Stimulated activated CD8-positive, alpha-beta memory T cell treated with anti-CD3 and anti-CD28 coated beads, Interleukin-15, amount 100 ng/mL, for 24 hours (primary cell): ENCODE results near the gene MAPKAPK2.
"Not testable (repeated sequence)": the region's sequence is repeated elsewhere in the genome, so short reads cannot be mapped to it uniquely, and the experiment has no call there.

Experiments used
- DNase-seq: peaks from one replicate; pipeline ENCODE4 v3.0.0-alpha.2; 2020; ENCODE audit warnings: low read depth

MAPKAPK2 gene

DNA sequence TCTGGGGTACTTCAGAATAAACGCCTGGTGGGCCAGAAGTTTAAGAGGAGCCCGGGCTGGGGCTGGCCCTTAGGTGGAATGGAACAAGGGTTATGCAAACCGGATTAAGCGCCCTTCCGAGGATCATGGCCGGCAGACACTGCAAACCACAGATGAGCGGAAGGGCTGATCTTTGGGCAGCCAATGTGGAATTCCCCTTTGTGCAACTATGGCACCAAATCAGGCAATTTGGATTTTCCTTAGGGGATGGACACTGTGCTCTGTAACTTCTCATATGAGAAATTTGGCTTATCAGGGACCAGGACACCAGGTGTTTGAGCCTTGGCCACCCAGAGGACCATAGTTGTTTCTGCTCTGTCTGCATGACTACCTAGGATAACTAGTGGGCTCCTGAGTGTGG lies 93.3 kb downstream of the MAPKAPK2 start:
- DNase-seq = no peak

DNA sequence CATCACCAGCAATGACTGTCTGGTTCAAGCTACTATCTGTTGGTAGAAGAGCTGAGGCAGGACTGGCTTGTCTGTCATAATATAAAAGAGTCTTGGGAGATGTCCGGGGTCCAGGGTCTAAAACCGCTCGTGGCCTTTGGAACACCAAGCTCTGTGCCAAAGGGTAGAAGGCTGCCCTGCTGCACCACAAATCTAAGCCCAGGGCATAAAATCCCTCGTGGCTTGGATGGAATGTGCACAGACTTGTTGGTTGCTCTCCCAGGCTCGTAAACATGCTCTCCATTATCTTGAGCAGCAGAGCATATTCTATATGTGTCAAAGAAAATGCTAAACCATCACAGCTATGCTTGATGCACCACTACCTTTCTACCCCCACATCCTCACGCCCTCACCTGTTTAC lies 94.2 kb downstream of the MAPKAPK2 start:
- DNase-seq = not testable (repeated sequence)

DNA sequence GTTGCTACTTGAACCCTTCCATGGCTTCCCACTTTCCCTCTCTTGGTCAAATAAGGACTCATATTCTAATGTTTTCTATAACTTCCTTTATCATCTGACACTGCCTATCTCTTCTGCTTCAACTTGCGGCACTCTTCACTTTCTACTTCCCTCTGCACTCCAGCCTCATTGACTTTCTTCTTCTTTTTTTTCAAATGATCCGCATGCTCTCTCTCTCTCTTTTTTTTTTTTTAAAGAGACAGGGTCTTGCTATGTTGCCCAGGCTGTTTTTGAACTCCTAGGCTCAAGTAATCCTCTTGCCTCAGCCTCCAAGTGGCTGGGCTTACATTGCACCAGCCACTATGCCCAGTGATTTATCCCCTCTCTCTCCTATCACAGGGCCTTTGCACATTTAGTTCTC lies 94.9 kb downstream of the MAPKAPK2 start:
- DNase-seq = no peak

DNA sequence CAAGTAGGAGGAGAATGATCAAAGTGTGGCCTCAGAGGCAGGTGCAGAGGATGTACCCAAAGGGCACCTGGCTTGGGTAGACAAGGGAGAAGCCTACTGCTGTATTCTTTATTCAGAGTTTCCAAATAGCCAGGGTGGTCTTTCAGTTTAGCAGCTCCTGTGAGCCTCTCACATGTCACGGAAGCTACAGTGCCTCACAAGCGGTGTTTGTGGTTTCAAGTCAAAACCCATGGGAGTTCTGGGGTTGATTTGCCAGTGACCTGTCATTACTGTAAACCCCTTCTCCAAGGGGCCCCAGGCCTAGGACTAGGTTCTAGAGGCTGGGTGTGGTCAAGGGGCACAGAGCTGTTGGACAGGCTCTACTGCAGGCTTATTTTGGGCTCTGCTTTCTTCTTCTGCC lies 97.7 kb downstream of the MAPKAPK2 start:
- DNase-seq = no peak

DNA sequence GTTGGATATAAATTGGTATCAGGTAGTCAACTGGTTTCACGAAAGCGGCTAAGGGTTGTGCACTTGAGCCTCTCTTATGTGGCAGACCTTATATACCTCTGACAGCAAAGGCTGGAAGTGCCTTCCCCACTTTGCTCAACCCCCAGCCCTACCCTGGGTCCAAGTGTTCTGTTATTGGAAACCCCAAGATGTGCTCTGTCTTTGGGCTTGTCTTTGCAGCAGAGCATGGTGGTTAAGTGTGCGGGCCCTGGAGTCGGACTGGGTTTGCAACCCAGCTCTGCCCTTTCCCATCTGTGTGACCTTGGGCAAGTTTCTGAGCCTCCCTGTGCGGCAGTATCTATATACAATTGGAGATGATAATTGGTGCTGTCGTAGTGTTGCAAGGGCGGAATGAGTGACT lies 98.8 kb downstream of the MAPKAPK2 start:
- no peak for DNase-seq
